NCI-H2107 treated with DMSO at 0.1 percent for 48 hours (cell line): ENCODE measurements around the gene GAS2L2.

ENCODE experiments used
- DNase-seq: peaks from one replicate; lab custom pipeline; 2025; ENCODE audit not compliant: unreplicated experiment; lab: John Stamatoyannopoulos, UW

The GAS2L2 gene

DNA sequence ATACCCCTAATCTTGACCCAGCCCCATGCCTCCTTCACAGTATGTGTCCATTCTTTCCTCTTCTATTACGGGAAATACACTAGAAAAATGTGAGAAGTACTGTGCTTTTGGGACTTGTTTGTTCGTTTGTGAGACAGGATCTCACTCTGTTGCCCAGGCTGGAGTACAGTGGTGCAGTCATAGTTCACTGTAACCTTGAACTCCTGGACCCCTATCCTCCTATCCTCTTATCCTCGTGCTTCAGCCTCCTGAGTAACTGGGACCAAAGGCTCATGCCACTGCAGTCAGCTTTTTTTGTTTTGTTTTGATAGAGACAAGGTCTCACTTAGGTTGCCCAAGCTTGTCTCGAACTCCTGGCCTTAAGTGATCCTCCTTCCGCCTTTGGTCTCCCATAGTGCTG, 51.5 kb downstream of the GAS2L2 start:
- DNase-seq, result no peak

DNA sequence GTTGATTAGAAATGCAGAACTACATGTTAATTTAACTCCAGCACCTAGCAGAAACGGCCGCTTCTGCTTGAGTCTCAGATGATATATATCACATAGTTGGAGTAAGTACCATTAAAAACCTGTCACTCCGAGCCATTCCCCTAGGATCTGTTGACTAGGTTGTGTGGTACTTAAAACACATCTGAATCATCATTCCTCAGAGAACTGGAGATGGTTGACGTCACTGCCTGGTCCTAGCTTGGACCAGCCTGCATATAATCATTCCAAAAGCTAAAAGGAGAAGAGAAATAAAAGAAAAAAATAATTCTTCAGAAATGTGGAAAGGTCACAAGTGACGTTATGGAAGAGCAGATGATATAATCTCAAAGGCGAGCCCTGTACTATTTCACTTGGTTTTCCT, 52.9 kb downstream of the GAS2L2 start:
- no peak for DNase-seq

DNA sequence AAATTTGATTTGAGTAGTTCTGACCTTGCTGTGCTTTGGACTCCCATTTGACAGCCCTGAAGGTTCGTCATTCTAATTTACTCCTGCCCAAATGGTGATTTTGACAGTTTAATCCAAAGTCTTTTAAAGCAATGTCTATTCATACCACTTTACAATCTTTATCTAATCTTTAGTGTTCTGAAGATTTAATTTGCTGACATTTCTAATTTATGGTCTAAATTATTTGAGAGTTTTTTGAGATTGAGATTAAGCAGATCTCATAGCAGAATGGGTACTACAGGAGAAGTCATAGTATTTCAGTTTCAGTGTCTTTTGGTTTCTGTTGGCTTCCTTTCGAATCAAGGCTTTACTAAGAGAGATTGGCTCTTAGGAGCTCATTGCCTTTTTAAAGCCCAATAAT, 54.2 kb downstream of the GAS2L2 start:
- no peak for DNase-seq

DNA sequence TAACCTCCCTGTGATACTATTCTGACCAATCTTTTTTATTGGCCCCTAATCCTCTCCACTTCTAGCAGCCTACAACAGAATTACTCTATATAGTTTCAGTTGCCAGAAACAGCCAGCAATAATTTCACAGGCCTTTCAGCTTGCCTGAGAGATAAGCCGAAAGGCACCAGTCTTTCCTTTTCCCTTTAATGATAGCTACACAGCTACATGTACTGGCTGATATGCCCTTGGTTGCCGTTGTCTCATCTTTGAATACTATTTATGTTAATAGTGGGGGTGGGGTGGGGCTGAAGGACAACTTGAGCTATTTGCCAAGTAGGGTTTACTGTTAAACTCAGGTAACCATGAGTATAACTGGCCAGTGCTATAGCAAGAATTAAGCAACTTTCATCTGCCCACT, 57.4 kb downstream of the GAS2L2 start:
- DNase-seq, result no peak

DNA sequence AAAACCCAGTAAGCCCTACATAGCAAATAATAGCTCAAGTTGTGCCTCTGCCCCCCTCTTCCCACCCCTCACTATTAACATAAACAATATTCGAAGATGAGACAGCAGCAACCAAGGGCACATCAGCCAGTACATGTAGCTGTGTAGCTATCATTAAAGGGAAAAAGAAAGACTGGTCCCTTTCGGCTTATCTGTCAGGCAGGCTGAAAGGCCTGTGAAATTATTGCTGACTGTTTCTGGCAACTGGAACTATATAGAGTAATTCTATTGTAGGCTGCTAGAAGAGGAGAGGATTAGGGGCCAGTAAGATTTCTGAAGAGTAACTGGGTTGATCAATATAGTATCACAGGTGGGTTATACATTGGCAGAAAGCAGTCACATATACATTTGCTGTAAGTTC, 58.1 kb downstream of the GAS2L2 start:
- no peak for DNase-seq
